ENCODE measurements around the gene PRR33.
"Not testable (repeated sequence)": the region's sequence is repeated elsewhere in the genome, so short reads cannot be mapped to it uniquely, and the experiment has no call there.

Gene PRR33

DNA sequence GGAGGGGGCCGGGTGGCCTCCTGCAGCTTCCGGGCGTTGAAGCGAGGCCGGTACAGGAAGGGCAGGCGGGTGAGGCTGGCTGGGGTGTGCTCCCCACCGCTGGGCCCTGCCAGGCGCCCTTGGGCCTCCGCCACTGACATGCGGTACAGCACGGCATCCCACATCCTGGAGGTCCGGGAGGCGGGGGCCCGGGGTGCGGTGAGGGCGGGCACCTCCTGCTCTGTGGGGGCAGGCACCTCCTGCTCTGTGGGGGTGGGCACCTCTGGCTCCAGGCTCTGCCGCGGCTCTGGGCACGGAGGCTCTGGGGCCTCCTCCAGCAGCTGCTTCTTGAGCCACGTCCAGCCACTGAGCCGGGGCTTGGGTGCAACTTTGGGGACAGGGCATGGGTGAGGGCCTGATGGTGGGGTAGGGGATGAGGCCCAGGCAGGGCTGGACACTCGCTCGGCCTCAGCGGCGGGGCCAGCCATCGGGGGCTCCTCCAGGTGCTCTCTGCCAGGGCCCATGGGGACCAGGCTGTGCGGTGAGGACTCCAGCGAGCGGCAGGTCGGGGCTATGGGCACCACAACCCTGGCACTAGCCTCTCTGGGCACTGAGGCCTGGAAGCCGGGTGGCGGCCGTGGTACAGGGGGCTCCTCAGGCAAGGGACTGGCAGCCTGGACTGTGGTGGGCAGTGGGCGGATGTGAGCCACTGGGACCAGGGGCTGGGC, 2.3 kb downstream of the PRR33 start:
- DNase-seq (ENCODE audit: low read depth in 2 of 2) = peak; percentile 47 to 50

DNA sequence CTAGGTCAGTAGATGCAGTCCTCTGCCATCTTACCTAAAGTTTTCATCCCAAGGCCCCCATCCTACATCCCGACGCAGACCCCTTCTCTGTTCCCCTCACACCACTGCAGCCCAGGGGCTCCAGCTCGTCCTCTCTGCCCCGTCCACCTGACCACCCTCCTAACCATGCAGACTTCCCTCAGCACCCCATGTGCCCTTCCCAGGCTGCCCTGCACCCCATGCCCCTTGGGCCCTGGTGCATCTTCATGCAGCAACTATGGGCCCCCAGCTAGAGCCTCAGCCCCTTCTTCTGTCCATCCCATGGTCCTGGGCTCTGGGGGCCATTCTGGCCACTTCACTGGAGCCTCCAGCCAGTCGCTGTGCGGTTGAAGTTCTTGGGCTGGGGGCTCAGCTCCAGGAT, 2.9 kb downstream of the PRR33 start:
- DNase-seq (ENCODE audit: low read depth in 2 of 2) = no peak

DNA sequence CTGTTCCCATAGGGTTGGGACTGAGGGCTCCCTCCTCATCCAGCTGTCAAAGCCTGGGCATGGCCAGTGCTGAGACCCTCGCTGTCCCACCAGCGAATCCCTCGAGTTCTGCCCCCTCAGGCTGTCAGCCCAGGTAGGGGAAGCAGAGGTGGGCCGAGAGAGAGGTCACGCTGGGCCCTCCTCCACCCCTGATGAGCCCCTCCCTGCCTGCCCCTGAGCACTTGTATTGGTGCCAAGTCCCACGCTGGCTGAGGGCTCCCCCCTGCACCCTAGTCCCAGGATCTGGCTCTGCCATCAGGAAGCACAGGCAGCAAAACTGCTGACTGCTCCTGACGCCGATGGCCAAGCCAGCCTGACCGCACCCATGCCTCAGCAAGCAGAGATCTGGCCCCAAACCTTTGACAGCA, 3.3 kb downstream of the PRR33 start:
- DNase-seq (ENCODE audit: low read depth in 2 of 2) = no peak

DNA sequence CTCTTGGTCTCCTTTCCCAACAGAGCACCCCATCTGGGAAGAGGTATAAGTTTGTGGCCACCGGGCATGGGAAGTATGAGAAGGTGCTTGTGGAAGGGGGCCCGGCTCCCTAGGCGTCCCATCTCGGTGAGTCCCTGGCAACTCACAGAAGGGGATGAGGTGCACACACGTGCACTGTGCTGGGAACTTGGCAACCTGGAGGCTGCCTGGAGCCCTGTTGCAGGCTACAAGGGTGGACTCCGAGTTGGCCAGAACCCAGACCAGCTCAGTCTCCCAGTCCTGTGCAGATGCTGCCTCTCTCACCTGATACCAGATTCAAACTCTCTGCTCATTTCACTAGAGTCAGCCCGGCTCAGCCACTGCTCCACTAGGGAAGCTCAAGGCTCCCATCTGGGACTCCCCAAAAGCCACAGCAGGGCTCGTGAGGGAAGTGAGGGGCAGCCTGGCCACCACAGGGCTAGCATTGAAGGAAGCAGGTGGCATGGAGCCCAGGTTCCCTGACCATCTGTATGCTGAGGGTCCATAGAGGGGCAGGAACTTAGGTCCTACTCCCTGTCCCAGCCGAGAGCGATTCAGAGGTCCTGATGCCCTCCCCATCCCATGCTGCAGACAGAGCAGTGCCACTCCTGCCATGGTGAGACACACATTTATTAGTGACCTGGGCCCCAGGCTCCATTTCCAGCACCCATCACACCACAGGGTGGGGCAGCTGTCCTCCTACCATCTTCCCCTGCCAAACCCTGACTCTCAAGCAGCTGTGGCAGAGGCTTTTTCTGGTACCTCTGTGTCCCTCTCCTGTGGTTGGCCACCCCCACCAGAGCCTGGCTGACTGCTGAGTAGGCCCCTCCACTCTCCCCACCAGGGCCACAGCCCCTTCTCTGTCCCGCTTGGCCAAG, 4.0 kb downstream of the PRR33 start:
- DNase-seq (ENCODE audit: low read depth in 2 of 2) = no peak

DNA sequence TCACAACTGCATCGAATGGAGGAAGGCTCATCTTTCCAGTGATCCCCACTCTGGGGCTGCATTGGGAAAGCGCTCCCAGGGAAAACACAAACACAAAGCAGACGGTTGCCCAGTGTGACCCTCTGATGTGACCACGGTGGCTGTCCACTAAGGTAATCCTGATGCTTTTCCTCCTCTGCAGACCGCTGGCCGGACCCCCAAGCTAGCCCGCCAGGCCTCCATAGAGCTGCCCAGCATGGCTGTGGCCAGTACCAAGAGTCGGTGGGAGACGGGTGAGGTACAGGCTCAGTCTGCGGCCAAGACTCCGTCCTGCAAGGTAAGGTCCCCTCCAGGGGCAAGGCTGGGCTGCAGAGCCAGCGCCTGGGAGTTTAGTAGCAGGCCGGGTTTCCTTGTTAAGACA, 5.1 kb downstream of the PRR33 start:
- DNase-seq (ENCODE audit: low read depth in 2 of 2) = not testable (repeated sequence)

DNA sequence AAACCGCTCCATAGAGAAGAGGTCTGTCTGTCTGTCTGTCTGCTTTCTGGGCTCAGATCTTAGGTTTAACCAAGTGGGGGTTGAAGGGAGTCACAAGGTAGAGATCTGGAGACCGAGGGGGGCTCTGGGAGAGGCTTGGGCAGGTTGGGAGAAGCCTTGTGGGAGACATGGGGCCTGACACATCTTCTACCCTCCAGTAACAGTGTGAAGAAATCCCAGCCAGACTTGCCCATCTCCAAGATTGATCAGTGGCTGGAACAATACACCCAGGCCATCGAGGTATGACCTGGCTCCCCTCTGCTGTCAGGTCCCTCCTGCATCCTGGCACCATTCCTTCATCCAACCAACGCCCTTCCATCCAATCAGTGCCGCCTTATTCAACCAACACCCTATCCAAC, 7.4 kb downstream of the PRR33 start:
- DNase-seq (ENCODE audit: low read depth in 2 of 2) = no peak

DNA sequence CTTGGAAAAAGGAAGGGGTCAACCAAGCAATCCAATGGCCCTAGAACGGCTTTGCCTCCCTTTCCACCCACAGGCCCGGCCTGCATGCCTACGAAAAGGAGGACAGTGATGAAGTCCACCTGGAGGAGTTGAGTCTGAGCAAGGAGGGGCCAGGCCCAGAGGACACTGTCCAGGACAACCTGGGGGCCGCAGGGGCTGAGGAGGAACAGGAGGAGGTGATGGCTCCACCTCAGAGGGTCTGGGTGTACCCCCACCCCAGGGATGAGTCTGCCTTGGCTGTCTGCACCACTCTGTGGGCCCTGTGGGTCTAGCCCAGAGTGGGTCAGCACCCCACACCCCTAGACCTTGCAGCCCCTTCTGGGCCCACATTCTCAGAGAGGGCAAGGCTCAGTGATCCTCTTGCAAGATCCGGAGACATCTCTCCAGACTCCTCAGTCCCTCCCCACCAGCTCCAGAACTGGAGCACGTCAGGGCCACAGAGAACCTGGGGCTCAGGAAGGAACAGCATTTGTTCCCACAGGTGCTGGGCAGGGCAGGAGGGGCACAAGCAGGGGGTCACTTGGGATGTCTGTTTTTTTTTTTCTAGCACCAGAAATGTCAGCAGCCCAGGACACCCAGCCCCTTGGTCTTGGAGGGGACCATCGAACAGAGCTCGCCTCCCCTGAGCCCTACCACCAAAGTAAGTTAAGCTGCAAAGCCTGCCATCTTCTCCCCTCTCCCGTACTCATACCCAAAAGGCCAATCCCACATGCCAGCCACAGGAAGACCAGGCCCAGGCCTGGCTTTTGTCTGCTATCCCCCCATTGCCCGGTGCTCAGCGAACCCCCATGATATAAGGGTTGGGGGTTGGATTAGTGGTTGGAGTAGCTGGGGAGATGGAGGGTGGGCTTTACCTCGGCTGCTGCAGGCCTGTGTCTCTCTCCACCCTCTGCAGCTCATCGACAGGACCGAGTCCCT, 8.1 kb downstream of the PRR33 start:
- DNase-seq (ENCODE audit: low read depth in 2 of 2) = no peak

DNA sequence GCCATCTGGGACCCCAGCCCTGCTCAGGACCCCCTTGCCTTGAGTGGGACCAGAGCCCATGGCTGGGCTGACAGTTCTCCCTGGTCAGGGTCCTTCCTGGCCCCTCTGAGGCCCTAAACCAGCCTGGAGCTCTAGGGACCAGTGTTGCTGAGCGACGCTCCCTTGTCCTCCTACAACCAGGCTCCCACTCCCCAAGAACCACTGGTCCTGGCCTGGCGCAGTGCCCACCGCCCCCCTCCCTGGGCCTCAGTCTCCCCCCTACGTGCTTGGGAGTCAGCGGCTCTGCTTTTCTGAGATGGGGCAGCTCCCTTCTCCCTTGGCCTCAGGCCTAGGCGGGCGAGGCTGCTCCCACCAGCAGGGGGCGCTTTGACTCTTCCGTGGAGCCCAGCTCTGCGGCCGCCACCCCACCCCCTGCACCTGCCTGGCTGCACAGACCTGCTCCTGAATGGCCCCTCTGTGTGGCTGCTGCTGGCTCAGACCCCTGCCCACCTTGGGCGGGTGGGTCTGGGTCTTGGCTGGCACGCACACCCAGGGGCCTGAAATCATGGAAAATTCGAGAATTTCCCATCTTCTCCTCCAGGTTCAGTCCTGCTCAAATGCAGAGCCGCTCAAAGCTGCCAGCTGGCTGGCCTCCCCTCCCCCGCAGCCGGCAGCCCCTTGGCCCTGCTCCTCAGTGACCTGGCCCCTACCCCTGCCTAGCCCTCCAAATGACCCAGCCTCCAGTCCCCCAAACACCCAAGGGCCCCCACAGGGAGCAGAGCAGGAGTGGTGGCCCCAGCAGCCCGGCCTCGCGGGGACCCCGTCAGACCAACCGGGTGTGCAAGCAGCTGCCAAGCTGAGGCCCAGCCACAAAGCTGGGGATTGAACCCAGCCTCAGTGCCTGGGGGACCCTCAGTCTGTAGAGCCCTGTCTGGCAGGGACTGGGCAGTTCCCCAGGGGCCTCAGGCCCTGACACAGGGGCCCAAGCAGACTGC, 9.1 kb downstream of the PRR33 start:
- DNase-seq (ENCODE audit: low read depth in 2 of 2) = peak; percentile 55 to 67

DNA sequence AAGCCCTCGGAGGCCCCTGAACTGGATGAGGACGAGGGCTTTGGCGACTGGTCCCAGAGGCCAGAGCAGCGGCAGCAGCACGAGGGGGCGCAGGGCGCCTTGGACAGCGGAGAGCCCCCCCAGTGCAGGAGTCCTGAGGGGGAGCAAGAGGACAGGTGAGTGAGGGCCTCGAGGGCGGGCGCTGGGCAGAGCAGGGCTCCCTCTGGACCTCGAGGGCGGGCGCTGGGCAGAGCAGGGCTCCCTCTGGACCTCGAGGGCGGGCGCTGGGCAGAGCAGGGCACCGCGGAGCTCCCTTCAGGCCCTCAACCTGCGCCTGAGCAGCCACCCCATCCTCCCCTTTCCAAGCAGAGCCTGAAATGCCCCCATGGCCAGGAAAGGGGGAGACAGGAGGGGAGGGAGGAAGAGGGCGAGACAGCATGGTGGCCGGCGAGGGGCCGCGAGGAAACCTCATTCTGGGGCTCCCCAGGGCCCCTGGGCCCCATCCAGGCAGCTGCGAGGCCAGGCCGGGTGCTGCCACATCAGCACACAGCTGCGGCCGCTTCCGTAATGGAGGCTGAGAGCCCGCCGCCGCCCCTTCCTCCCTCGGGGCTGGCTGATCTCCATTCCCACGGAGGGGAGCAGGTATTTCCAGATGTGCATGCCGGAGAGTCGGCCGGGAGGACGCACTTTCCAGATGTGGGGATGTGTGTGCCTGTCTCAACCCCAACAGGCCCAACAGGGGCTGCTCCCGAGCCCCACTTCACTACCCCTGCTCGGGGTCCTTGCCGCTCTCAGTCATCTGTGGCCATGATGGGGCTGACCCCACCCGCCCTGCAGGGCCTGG, 10.0 kb downstream of the PRR33 start:
- no peak for DNase-seq (ENCODE audit: low read depth in 2 of 2)

DNA sequence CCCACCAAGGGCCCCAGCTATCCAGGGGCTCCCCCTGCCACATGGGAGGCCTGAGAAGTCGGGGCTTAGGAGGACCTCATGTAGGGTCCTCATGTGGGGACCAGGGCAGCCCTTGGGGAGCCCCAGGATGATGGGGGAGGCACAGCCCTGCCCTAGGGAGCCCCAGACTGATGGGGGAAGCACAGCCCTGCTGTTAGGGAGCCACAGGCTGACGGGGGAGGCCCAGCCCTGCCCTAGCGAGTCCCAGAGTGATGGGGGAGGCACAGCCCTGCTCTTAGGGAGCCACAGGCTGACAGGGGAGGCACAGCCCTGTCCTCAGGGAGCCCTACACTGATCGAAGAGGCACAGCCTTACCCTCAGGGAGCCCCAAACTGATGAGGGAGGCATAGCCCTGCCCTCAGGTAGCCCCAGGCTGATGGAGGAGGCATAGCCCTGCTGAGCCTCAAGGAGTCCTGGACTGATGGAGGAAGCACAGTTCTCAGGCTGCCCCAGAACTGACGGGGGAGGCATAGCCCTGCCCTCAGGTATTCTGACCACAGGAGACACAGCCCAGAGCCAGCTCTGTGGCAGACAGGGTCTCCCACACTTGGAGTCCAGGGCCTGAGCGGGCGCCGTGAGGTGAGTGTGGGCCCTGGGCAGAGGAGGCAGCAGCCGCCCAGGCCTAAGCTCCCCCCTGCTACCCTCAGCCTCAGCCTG, 10.8 kb downstream of the PRR33 start:
- DNase-seq (ENCODE audit: low read depth in 2 of 2) = no peak

DNA sequence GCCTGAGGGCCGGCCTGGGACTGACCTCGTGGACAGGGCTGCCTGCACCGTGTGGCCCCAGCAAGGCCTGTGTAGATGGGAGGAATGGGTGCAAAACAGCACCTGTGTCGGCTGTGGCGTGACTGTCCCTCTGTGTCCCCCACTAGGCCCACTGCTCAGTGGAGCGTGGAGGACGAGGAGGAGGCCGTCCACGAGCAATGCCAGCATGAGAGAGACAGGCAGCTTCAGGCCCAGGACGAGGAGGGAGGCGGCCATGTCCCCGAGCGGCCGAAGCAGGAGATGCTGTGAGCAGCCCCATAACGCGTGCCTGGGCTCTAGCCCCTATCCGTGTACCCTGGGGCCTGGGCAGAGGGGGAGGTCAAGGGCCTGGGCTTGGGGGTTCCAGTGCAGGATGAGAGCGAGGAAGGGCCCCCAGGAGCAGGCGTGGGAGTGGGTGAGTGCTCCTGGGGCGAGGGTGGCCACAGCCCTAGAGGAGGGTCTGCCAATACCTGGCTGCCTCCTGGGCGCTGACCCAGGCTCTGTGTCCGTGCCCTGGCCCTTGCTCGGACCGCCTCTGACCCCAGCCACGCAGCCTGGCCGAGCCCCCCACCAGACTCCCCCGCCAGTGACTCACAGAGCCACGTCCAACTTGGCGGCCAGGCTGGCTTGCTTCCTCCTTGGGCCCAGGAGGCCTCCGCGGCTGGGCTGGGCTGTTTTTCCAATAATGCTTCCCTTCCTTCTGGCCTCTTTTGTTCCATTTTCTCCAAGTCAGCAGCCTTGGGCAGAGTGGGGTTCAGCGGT, 11.6 kb downstream of the PRR33 start:
- DNase-seq (ENCODE audit: low read depth in 2 of 2) = no peak

DNA sequence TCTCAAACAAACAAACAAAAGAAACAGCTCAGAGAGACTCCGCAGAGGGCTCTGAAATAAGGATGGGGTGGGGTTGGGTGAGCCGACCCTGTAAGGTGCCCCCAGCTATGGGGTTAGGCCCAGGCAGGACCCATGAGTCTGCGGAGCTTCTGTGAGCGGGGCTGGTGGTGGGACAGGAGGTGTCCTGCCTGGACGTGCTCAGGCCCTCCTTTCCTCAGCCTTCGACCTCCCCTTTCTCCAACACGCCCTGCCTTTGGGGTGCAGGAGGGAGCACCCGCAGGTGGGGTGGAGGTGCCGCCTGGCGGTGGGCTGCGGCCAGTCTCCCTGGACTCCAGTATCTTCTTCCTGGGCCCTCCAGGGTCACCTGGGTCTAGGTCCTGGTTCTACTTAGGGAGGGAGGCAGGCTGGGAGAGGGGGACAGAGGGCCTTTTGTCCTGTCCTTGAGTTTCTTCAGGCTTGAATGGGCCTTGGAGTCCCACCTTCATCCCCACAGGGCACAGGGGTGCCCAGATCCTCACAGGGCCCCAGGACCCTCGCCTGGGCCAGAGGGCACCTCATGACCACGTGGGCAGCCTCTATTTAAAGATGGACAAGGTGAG, 12.3 kb downstream of the PRR33 start:
- no peak for DNase-seq (ENCODE audit: low read depth in 2 of 2)

DNA sequence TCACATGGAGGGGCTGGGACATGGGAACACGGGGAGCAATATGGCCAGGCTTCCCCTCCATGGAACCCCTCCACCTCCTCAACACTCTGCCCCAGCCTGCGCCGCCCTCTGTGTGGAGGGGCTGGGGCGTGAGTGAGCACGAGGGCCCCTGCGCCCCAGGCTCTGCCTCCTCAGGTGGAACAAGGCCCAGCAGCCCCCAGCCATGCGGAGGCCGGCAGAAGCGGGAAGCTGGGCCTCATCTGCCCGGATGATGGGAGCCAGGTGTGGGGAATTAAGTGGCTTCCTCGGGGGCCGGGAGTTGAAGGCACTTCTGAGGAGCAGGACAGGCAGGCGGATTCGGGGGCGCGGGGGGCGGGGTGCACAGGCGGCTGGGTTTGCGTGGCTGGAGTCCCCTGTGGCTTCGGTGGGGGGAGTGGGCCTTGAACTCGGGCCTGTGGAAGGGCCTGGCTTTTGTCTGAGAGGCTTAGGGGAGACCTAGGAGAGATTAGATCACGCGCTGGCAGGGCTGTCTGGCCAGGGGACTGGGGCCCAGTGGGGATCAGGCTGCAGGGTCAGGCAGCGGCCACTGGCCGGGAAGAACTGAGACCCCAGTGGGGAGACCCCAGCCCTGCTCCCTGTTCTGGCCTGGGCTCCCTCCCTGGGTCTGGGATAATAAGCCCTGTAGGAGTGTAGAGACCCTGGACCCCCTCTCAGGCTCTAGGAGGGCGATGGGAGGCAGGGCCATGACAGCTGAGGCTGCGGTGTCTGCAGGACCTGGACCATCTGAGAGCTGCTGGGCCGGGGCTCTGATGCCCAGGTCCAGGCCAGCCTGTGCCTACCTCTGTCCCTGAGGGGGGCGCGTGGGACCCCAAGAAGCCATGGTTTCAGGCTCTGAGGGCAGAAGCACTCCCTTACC, 13.3 kb downstream of the PRR33 start:
- no peak for DNase-seq (ENCODE audit: low read depth in 2 of 2)

DNA sequence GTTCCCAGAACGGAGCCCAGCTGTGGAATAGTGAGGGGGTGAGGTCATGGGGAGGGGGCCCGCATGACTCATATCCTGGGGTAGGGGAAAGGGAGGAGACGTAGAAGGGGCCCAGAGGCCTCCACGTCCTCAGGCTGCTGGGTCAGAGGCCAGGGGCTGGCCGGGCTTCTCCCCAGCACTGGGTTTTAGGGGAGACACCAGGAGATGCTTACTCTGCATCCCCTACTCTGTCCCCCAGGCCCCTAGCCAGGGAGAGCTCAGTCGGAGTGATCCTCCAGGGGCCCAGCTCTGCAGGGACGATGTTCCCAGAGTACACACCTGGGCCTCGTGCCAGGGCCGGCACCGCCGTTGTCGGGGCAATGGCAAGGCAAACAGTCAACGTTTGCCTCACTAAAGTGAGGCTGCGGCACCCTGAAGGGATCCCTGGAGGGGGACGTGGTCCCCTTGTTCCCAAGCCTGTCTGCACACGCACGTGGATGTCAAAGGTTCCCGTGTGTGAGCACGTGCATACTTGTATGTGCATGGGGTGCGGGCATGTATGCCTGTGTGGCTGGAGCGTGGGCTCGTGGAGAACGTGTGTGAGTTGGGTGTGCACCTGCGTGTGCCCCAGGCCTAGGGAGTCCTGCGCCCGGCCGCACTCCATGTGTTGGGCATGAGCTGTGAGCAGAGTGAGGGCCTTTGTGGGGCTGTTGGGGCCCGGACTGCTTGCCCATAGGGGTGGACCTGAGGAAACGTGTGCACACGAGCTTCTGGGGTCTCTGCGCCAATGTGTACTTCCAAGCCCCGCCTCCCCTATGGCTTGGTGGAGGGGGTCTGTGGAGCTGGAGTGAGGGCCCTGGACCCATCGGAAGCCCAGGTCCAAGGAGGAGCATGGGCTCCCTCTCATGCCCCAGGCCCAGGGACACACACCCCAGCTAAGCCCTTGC, 14.2 kb downstream of the PRR33 start:
- no peak for DNase-seq (ENCODE audit: low read depth in 2 of 2)

DNA sequence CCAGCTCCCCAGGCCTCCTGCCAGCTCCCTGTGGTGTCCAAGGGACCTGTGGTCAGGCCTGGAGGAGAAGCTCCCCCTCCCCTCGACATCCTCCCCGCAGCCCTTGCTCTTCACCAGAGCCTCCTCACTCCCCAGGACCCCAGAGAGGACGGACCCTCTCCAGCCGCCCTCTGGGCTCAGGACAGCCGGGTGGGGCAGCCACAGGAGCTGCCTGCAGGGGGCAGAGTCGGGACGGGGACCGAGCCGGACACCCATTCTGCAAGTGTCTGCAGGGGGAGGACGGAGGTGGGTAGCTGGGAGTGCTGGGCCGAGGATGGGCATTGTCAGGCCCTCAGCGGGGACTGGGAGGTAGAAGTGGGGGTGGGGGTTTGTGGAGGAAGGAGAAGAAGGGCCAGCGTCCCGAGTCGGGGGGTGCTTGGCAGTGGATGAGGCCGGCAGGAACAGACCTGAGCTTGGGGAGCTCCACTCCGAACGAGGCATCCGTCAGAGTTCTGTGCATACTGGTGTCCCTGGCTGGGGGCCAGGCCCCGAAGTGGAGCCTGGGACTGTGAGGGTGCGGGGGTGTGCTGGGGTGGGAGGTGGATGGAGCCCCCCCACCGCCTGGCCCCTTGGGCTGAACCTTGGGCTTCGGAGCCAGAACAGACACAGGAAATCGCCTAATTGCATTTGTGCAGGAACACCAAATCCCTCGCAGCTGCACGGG, 15.2 kb downstream of the PRR33 start:
- no peak for DNase-seq (ENCODE audit: low read depth in 2 of 2)

All from stimulated activated CD8-positive, alpha-beta memory T cell treated with anti-CD3 and anti-CD28 coated beads, Interleukin-7, amount 100 ng/mL, for 1 hour (primary cell).